ENCODE data around the gene RAB11FIP4.
A peak's percentile ranks its signal among the peaks of the same experiment; 100 is the strongest.
"Not testable (repeated sequence)": the region's sequence is repeated elsewhere in the genome, so short reads cannot be mapped to it uniquely, and the experiment has no call there.

The RAB11FIP4 gene

GRCh38 chr17:31433091-31433790 is 41.8 kb downstream of the RAB11FIP4 start:
- no peaks in the 10 kb centered on the region for H3K9me3 Mint-ChIP-seq
- peaks cover 10% of the 10 kb centered on the region for H3K4me1 Mint-ChIP-seq
- peak overlapping the region; percentile 48 for H3K4me3 Mint-ChIP-seq
- ATAC-seq (replicated peaks; ENCODE audit: extremely low read depth, poor library complexity, severe bottlenecking) (peak; percentile 97), DNase-seq (ENCODE audit: low spot score in 2 of 2) (peak in 1 of 2 donors; percentile 44)
- peaks cover 28% of the 10 kb centered on the region for H3K27me3 Mint-ChIP-seq
- peak overlapping the region; percentile 74 for H3K27ac Mint-ChIP-seq (ENCODE audit: low read depth)
- H3K36me3 Mint-ChIP-seq (ENCODE audit: insufficient read depth) = no peaks in the 10 kb centered on the region

DNA sequence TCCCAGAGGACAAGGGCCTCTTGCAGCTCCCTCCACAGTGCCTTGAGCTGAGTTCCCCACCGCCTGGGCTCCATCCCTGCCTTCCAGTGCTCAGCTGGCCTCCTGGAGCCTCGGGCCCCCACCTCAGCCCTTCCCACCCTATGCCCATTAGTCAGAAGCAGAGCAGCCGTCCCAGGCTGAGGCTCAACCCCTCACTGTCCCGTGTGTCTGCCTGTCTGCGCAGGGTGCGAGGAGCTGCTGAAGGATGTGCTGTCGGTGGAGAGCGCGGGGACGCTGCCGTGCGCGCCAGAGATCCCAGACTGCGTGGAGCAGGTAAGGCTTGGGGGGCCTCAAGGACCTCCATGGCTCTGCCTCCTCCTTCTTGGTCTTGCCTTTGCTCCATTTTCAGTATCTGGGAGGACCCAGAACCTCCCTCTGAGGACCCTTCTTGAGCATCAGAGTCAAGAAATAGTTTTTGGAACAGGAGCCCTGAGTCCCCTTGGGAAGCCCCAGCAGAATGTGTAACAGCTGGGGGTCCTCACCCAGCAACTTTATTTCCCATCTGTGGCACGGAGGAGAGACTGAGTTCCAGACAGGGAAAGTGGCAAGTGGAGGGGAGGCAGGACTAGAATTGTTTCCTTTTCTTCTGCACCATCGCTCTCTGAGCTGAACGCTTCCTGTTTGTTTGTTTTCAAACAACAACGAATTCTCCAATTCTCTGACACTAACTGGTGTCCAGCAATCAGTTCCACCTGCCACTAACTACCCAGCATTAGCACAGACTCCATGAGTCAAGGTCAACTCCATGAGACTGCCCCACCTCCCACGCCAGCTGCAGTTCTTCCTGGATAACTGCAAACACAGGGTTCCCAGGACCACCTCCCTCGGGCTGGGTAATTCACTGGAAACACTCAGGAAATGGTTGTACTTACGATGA is 42.6 kb downstream of the RAB11FIP4 start:
- no peak overlapping the region for H3K4me3 Mint-ChIP-seq
- ATAC-seq (replicated peaks; ENCODE audit: extremely low read depth, poor library complexity, severe bottlenecking) (no peak), DNase-seq (ENCODE audit: low spot score in 2 of 2) (no peak)
- peak overlapping the region; percentile 51 for H3K27ac Mint-ChIP-seq (ENCODE audit: low read depth)
- H3K36me3 Mint-ChIP-seq (ENCODE audit: insufficient read depth) = no peaks in the 10 kb centered on the region
- peaks cover 20% of the 10 kb centered on the region for H3K27me3 Mint-ChIP-seq
- H3K4me1 Mint-ChIP-seq = peaks cover 10% of the 10 kb centered on the region
- no peaks in the 10 kb centered on the region for H3K9me3 Mint-ChIP-seq

GRCh38 chr17:31434727-31435050 is 43.2 kb downstream of the RAB11FIP4 start:
- Mint-ChIP-seq H3K9me3 (no peaks in the 10 kb centered on the region), H3K27ac (ENCODE audit: low read depth) (no peak overlapping the region), H3K36me3 (ENCODE audit: insufficient read depth) (no peaks in the 10 kb centered on the region), H3K27me3 (peaks cover 16% of the 10 kb centered on the region), H3K4me1 (peaks cover 10% of the 10 kb centered on the region), H3K4me3 (no peak overlapping the region)
- ATAC-seq (replicated peaks; ENCODE audit: extremely low read depth, poor library complexity, severe bottlenecking) = no peak
- DNase-seq (ENCODE audit: low spot score in 2 of 2) = no peak

GRCh38 chr17:31435581-31435980 is 44.1 kb downstream of the RAB11FIP4 start:
- Mint-ChIP-seq H3K4me3 (no peak overlapping the region), H3K9me3 (no peaks in the 10 kb centered on the region), H3K4me1 (peaks cover 10% of the 10 kb centered on the region), H3K27ac (ENCODE audit: low read depth) (no peak overlapping the region), H3K36me3 (ENCODE audit: insufficient read depth) (no peaks in the 10 kb centered on the region), H3K27me3 (peaks cover 7% of the 10 kb centered on the region)
- ATAC-seq (replicated peaks; ENCODE audit: extremely low read depth, poor library complexity, severe bottlenecking) = no peak
- no peak for DNase-seq (ENCODE audit: low spot score in 2 of 2)

DNA sequence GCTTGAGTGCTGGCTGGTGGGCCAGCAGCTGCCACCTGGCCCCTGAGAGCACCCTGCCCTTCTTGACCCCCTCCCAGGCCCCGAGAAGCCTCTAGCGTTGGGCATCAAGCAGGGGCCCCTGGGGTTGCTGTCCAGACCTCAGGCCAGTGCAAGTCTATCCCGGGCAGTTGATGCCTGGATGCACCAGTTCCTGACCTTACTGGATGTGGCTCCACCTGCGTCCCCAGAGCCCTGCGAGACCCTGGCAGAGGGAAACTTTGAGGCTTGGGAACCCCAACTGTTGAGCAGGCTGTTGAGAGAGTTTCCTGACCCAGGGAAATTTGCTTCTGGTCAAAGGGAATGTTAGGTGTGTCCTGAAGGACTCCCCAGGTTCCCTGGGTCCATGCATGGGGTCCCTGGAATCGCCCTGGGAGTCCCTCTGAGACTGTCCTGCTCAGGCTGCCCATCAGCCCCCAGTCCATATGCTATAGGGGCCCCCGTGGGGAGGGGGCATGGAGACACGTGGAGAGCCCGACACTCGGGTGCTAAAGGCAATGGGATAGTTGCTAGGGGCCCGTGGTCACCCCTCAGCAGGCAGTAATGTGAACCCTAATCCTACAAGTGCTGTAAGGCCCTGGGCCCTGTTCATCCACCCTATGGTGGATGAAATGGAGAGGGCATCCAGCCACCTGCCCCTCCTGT is 46.4 kb downstream of the RAB11FIP4 start:
- Mint-ChIP-seq H3K4me1 (peaks cover 6% of the 10 kb centered on the region), H3K27ac (ENCODE audit: low read depth) (no peak overlapping the region), H3K4me3 (no peak overlapping the region), H3K27me3 (no peaks in the 10 kb centered on the region), H3K36me3 (ENCODE audit: insufficient read depth) (no peaks in the 10 kb centered on the region), H3K9me3 (no peaks in the 10 kb centered on the region)
- no peak for DNase-seq (ENCODE audit: low spot score in 2 of 2)
- no peak for ATAC-seq (replicated peaks; ENCODE audit: extremely low read depth, poor library complexity, severe bottlenecking)

GRCh38 chr17:31439716-31440115 is 48.2 kb downstream of the RAB11FIP4 start:
- Mint-ChIP-seq H3K9me3 (no peaks in the 10 kb centered on the region), H3K36me3 (ENCODE audit: insufficient read depth) (no peaks in the 10 kb centered on the region), H3K27me3 (no peaks in the 10 kb centered on the region), H3K4me3 (no peak overlapping the region), H3K4me1 (no peaks in the 10 kb centered on the region), H3K27ac (ENCODE audit: low read depth) (peak overlapping the region; percentile 16)
- no peak for ATAC-seq (replicated peaks; ENCODE audit: extremely low read depth, poor library complexity, severe bottlenecking)
- no peak for DNase-seq (ENCODE audit: low spot score in 2 of 2)

GRCh38 chr17:31442276-31442675 is 50.8 kb downstream of the RAB11FIP4 start:
- DNase-seq (ENCODE audit: low spot score in 2 of 2) = no peak
- Mint-ChIP-seq H3K36me3 (ENCODE audit: insufficient read depth) (no peaks in the 10 kb centered on the region), H3K9me3 (no peaks in the 10 kb centered on the region), H3K27ac (ENCODE audit: low read depth) (no peak overlapping the region), H3K4me3 (no peak overlapping the region), H3K4me1 (no peaks in the 10 kb centered on the region), H3K27me3 (no peaks in the 10 kb centered on the region)
- no peak for ATAC-seq (replicated peaks; ENCODE audit: extremely low read depth, poor library complexity, severe bottlenecking)

GRCh38 chr17:31442856-31443255 is 51.4 kb downstream of the RAB11FIP4 start:
- H3K9me3 Mint-ChIP-seq; H3K4me3 Mint-ChIP-seq; DNase-seq (ENCODE audit: low spot score in 2 of 2); H3K4me1 Mint-ChIP-seq; H3K27ac Mint-ChIP-seq (ENCODE audit: low read depth); H3K36me3 Mint-ChIP-seq (ENCODE audit: insufficient read depth); H3K27me3 Mint-ChIP-seq; ATAC-seq (replicated peaks; ENCODE audit: extremely low read depth, poor library complexity, severe bottlenecking): not testable (repeated sequence)

DNA sequence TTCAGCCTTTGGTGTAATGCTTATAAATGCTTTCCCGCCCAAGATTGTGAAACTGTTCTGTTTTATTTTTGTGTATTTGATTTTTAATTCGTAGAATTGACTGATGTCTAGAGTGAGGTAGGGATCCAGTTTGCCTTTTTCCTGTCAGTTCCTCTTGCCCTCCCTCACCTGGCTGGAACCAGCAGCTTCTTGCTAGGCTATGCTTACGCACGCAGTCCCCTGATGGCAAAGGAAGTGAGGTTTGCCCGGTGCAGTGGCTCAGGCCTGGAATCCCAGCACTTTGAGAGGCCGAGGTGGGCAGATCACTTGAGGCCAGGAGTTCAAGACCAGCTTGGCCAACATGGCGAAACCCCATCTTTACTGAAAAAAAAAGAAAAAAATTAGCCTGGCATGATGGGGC is 51.9 kb downstream of the RAB11FIP4 start:
- H3K4me1 Mint-ChIP-seq = no peaks in the 10 kb centered on the region
- no peak overlapping the region for H3K4me3 Mint-ChIP-seq
- no peaks in the 10 kb centered on the region for H3K9me3 Mint-ChIP-seq
- DNase-seq (ENCODE audit: low spot score in 2 of 2) (no peak), ATAC-seq (replicated peaks; ENCODE audit: extremely low read depth, poor library complexity, severe bottlenecking) (no peak)
- no peak overlapping the region for H3K27ac Mint-ChIP-seq (ENCODE audit: low read depth)
- H3K36me3 Mint-ChIP-seq (ENCODE audit: insufficient read depth) = no peaks in the 10 kb centered on the region
- no peaks in the 10 kb centered on the region for H3K27me3 Mint-ChIP-seq

GRCh38 chr17:31444026-31444425 is 52.6 kb downstream of the RAB11FIP4 start:
- no peaks in the 10 kb centered on the region for H3K27me3 Mint-ChIP-seq
- H3K9me3 Mint-ChIP-seq = no peaks in the 10 kb centered on the region
- no peaks in the 10 kb centered on the region for H3K36me3 Mint-ChIP-seq (ENCODE audit: insufficient read depth)
- H3K4me3 Mint-ChIP-seq = no peak overlapping the region
- DNase-seq (ENCODE audit: low spot score in 2 of 2) = no peak
- no peak for ATAC-seq (replicated peaks; ENCODE audit: extremely low read depth, poor library complexity, severe bottlenecking)
- no peaks in the 10 kb centered on the region for H3K4me1 Mint-ChIP-seq
- H3K27ac Mint-ChIP-seq (ENCODE audit: low read depth) = no peak overlapping the region

- H3K4me1 Mint-ChIP-seq = no peaks in the 10 kb centered on the region
- no peaks in the 10 kb centered on the region for H3K9me3 Mint-ChIP-seq
- H3K27me3 Mint-ChIP-seq = peaks cover 11% of the 10 kb centered on the region
- ATAC-seq (replicated peaks; ENCODE audit: extremely low read depth, poor library complexity, severe bottlenecking) (no peak), DNase-seq (ENCODE audit: low spot score in 2 of 2) (no peak)
- H3K27ac Mint-ChIP-seq (ENCODE audit: low read depth) = no peak overlapping the region
- H3K4me3 Mint-ChIP-seq = no peak overlapping the region
- H3K36me3 Mint-ChIP-seq (ENCODE audit: insufficient read depth) = no peaks in the 10 kb centered on the region
Observed at GRCh38 chr17:31446195-31446967, 54.9 kb downstream of the RAB11FIP4 start.

GRCh38 chr17:31448467-31449077 is 57.1 kb downstream of the RAB11FIP4 start:
- Mint-ChIP-seq H3K4me1 (no peaks in the 10 kb centered on the region), H3K36me3 (ENCODE audit: insufficient read depth) (no peaks in the 10 kb centered on the region), H3K27ac (ENCODE audit: low read depth) (no peak overlapping the region), H3K9me3 (no peaks in the 10 kb centered on the region), H3K27me3 (peaks cover 12% of the 10 kb centered on the region), H3K4me3 (no peak overlapping the region)
- ATAC-seq (replicated peaks; ENCODE audit: extremely low read depth, poor library complexity, severe bottlenecking) (no peak), DNase-seq (ENCODE audit: low spot score in 2 of 2) (no peak)
